ENCODE measurements around the gene MGAT5.

The MGAT5 gene

GRCh38 chr2:134386310-134386709 lies 132.4 kb downstream of the MGAT5 start:
- in situ Hi-C loops (cut with HindIII; ENCODE audit: low sequenced_read_pairs), result no loop called here

GRCh38 chr2:134389381-134389780 lies 135.5 kb downstream of the MGAT5 start:
- in situ Hi-C loops (cut with HindIII; ENCODE audit: low sequenced_read_pairs), result no loop called here

DNA sequence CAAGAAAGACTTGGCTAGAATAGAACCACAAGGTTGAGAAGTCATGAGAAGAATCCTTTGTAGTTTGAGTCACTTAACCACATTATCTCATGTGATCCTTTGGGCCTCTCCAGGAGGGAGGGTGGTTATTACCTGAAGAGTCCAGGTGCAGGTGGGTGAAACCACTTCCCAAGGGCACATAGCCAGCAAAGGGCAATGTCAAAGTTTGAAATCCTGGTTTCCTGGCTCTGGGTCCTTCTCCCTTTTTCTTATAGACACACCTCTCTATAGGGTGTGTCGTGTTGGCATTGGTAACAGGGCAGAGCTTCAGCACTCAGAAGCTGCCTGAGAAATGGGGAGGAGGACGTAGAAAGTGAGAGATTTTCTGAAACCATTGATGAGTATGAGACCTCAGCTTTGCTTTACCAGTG lies 137.9 kb downstream of the MGAT5 start:
- in situ Hi-C loops (cut with HindIII; ENCODE audit: low sequenced_read_pairs), result no loop called here

DNA sequence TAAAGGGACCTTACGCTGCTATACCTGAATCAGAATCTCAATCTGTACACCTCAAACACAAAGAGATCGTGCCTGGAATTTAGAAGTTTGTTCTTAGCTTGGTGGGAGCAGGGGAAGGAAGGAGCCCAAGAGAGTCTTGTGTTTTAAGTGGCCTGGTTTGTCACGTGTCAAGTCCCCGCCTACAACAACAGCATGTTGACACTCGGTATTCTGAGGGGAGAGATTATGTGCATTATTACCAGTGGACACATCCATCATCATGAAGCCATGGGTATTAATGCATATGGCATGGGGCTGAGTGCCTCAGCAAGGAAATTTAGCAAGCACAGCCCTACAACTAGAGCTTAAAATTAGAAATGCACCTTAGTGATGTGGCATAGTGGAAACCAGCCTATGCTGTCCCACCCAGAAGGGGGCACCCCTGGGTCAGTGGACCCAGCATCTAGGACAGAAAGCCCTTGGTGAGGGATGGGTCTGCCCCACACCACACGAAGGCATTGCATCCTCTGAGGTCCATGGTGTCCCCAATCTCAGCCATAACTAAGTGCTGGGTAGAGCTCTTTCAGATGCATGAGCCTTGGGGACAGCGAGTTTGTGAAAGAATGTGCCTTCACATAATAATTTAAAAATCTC lies 138.7 kb downstream of the MGAT5 start:
- in situ Hi-C loops (cut with HindIII; ENCODE audit: low sequenced_read_pairs), result no loop called here

GRCh38 chr2:134393075-134393461 lies 139.2 kb downstream of the MGAT5 start:
- in situ Hi-C loops (cut with HindIII; ENCODE audit: low sequenced_read_pairs), result no loop called here

- in situ Hi-C loops (cut with HindIII; ENCODE audit: low sequenced_read_pairs), result no loop called here
Observed at GRCh38 chr2:134395779-134396178, 141.9 kb downstream of the MGAT5 start.

DNA sequence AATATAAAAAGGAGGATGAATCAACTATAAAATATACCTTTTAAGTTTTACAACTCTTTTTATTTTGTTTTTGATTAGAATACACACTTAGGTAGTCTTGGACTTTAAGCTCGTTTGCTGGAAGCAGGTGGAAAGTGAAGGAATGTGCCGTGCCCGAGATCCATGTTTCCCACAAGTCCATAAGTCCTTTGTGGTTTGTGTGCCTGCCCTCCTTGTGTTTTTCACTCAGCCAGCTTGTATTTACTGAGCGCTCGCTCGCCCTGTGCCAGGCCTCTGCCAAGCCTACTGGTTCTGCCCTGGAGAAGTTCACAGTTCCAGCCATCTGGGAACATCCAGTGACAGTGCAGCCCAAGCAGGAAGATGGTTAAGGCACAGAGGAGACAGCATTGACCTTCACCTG lies 142.6 kb downstream of the MGAT5 start:
- in situ Hi-C loops (cut with HindIII; ENCODE audit: low sequenced_read_pairs), result no loop called here

- in situ Hi-C loops (cut with HindIII; ENCODE audit: low sequenced_read_pairs), result no loop called here
Observed at GRCh38 chr2:134397146-134397896, 143.4 kb downstream of the MGAT5 start.

GRCh38 chr2:134398300-134398699 lies 144.4 kb downstream of the MGAT5 start:
- in situ Hi-C loops (cut with HindIII; ENCODE audit: low sequenced_read_pairs), result no loop called here

DNA sequence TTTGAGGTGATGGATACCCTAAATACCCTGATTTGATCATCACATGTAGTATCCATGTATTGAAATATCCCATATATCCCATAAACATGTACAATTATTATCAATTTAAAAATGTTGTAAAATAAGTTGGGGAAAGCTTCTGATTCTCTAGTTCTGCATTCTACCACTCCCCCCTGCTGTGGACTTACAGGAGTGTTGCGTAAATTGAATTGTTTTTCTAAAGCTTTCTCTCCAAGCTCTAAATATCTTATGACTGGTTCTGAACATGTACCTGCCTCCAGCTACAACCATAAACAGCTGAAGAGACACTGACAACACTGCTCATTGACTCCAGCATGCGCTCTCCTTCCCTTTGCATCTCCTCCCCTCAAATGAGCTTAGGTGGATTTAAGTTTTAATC lies 145.2 kb downstream of the MGAT5 start:
- in situ Hi-C loops (cut with HindIII; ENCODE audit: low sequenced_read_pairs), result no loop called here

GRCh38 chr2:134401081-134401497 lies 147.2 kb downstream of the MGAT5 start:
- in situ Hi-C loops (cut with HindIII; ENCODE audit: low sequenced_read_pairs), result no loop called here

DNA sequence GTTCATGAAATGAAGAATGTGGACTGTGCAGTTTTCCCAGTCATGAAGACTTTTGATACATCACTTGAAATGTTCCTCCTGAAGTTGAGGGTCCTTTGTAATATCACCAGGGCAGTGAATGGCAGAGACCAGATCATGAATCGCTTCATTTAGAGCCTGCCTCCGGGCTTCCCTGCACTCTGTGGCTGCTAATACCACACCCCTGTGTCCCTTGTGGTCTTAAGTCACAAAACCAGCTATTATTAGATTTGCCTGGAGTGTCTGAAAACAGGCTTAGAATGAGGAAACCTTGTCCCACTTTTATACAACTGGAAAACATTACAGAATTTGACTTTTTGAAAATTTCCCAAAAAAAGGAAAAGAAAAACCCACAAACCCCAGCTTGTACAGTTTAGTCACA lies 147.9 kb downstream of the MGAT5 start:
- in situ Hi-C loops (cut with HindIII; ENCODE audit: low sequenced_read_pairs), result no loop called here

GRCh38 chr2:134402410-134402809 lies 148.5 kb downstream of the MGAT5 start:
- in situ Hi-C loops (cut with HindIII; ENCODE audit: low sequenced_read_pairs), result no loop called here

DNA sequence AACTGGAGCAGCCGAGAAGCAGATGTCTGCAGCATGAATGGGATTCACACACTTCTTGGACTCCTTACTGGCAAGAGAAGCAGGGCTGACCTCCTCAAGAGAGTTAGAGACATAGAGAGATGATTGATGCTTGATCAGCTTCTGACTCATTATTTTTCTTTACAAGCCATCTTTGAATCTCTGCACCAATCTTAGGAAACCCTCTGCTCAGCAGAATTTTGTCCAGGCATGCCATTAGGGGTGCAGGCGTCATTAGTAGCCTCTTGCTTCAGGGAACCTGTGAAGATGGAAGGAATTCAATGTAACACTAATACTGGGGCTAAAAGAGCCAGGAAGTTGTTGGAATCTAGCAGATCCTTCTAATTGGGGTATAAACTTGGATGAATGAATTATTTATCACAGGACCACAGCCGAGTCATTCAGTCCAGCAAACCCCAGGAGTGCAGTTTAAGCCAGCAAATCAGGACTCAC lies 151.8 kb downstream of the MGAT5 start:
- in situ Hi-C loops (cut with HindIII; ENCODE audit: low sequenced_read_pairs), result no loop called here

GRCh38 chr2:134406311-134406710 lies 152.4 kb downstream of the MGAT5 start:
- in situ Hi-C loops (cut with HindIII; ENCODE audit: low sequenced_read_pairs), result no loop called here

GRCh38 chr2:134406736-134407135 lies 152.9 kb downstream of the MGAT5 start:
- in situ Hi-C loops (cut with HindIII; ENCODE audit: low sequenced_read_pairs), result no loop called here

DNA sequence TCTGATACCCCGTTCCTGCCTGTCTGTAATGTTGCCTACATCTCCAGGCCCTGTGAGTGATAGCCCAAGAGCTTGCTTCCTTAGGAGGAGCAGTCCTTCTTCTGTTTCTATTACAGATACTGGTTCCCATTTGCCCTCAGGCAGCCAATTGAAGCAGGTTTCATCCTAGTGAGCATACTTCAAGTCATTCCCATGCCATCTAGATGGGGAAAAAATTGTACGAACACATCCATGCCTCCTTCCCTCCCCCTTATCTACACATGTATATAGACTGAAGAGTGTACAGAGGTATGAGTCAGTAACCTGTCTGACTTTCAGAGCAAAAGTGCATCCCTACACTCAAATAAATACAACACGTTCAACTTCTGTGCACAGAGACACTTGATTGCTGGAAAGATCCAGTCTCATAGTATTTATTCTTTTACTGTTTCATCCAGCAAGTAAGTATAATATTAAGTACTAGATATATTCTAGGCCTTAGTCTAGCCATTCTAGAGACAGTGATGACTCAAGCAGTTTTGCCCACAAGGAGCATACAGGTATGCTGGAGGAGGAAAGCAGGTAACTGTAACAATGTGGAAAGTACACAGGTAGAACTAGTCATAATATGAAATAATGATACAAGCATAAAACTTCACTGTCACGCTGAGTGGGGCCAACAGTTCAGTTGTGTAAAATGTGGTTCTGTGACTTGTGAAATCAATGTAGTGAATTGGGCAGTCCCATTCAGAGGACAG lies 153.4 kb downstream of the MGAT5 start:
- in situ Hi-C loops (cut with HindIII; ENCODE audit: low sequenced_read_pairs), result no loop called here

DNA sequence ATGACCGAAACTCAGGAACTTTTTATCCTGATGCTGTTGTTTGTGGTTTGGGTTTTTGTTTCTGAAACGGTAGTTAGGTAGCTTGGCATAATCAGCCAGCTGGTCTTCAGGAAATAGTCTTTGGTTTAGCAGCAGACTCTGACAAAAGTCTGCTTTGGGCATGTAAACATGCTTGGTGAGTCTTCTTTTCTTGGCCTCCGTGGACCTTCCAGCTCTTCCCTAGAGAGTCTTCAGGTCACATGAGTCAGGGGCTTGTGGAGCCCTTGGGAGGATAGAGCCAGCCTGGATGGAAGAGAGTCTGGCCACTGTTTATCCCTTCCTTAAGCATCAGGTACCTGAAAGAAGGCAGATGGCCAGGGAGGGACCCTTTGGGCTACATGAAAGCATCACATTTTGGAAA lies 154.5 kb downstream of the MGAT5 start:
- in situ Hi-C loops (cut with HindIII; ENCODE audit: low sequenced_read_pairs), result no loop called here

DNA sequence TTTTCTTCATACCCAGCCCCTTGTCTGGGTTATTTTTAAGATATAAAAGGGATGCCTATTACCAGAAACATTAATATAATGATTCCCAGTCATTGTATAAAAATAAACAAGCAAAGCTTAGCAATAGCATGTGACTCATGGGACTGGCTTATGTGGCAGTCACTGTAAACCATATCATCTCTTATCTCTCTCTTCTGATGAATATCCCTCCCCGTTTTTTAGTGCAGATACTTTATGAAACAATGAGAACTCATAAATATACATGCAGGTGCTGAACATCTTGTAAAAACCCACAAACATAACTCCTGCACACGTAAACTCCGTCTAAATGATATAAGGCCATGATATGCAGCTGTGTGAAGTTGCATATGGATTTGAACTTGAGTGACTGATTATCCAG lies 154.9 kb downstream of the MGAT5 start:
- in situ Hi-C loops (cut with HindIII; ENCODE audit: low sequenced_read_pairs), result no loop called here

- in situ Hi-C loops (cut with HindIII; ENCODE audit: low sequenced_read_pairs), result no loop called here
Observed at GRCh38 chr2:134410006-134410405, 156.1 kb downstream of the MGAT5 start.

GRCh38 chr2:134410831-134411231 lies 157.0 kb downstream of the MGAT5 start:
- in situ Hi-C loops (cut with HindIII; ENCODE audit: low sequenced_read_pairs), result no loop called here

- in situ Hi-C loops (cut with HindIII; ENCODE audit: low sequenced_read_pairs), result no loop called here
Observed at GRCh38 chr2:134411279-134411827, 157.5 kb downstream of the MGAT5 start.
